Activated CD8-positive, alpha-beta T cell treated with anti-CD3 and anti-CD28 coated beads for 36 hours (primary cell): ENCODE measurements around the gene PTPRN2. TPM values are rescaled to one million over a fixed set of nuclear protein-coding genes. Genes with fewer than 3 reads are reported as not detected.

Experiments used
- ATAC-seq: fragments of 200-7000 bp; cut with Tn5 transposase; one replicate; pipeline ENCODE4 v1.10.0; 2021; ENCODE audit warnings: mild to moderate bottlenecking, moderate library complexity
- CTCF ChIA-PET: fragments of 350-600 bp; sonication (Branson Sonifier 250); formaldehyde crosslinking; loops from one replicate; lab custom pipeline; 2021; ENCODE audit warnings: antibody characterized with exemption; lab: Charles Lee
- POLR2A ChIA-PET: fragments of 350-600 bp; sonication (Branson Sonifier 250); formaldehyde crosslinking; loops from one replicate; lab custom pipeline; 2021; ENCODE audit warnings: antibody characterized with exemption; lab: Charles Lee
- DNase-seq: peaks from one replicate; pipeline ENCODE4 v3.0.0-alpha.2; 2020
- H3K27ac Mint-ChIP-seq: one replicate; pipeline ENCODE4 v1.8.0; 2021; ENCODE audit warnings: mild to moderate bottlenecking, mixed read lengths
- H3K27me3 Mint-ChIP-seq: one replicate; pipeline ENCODE4 v1.8.0; 2021; ENCODE audit warnings: mixed read lengths
- H3K36me3 Mint-ChIP-seq: one replicate; pipeline ENCODE4 v1.8.0; 2021; ENCODE audit warnings: low read depth, mixed read lengths
- H3K4me1 Mint-ChIP-seq: one replicate; pipeline ENCODE4 v1.8.0; 2021; ENCODE audit warnings: low read depth, mixed read lengths
- H3K4me3 Mint-ChIP-seq: one replicate; pipeline ENCODE4 v1.8.0; 2021; ENCODE audit warnings: mild to moderate bottlenecking, moderate library complexity, mixed read lengths
- H3K9me3 Mint-ChIP-seq: one replicate; pipeline ENCODE4 v1.8.0; 2021; ENCODE audit warnings: mixed read lengths
- CTCF ChIP-seq: fragments of 200-600 bp; IDR thresholded peaks from one replicate; pipeline ENCODE4 v1.8.0; 2022; ENCODE audit warnings: antibody characterized with exemption, mild to moderate bottlenecking
- intact Hi-C: fragments of 100-400 bp; cut with micrococcal nuclease; formaldehyde crosslinking; loops from one replicate; pipeline ENCODE4 v1.10.0; 2022
- total RNA-seq, 2 experiments: library from RNA; stranded (reverse); gene quantifications; one replicate each; pipeline ENCODE4 v1.2.3, GENCODE V29; 2021

PTPRN2 gene
- total RNA-seq, 2 experiments from 2014 or later: 0.49 to 0.65 TPM

GRCh38 chr7:158096582-158096981, 491.0 kb downstream of the PTPRN2 start:
- ChIA-PET POLR2A (no interaction called here), CTCF (no interaction called here)
- H3K27me3 Mint-ChIP-seq: peaks cover 3% of the 10 kb centered on the region
- ATAC-seq (no peak), DNase-seq (no peak)
- no peaks in the 10 kb centered on the region for H3K9me3 Mint-ChIP-seq
- no peak for TF ChIP-seq CTCF
- H3K27ac Mint-ChIP-seq: no peak overlapping the region
- no peaks in the 10 kb centered on the region for H3K4me1 Mint-ChIP-seq
- no peak overlapping the region for H3K4me3 Mint-ChIP-seq
- no peaks in the 10 kb centered on the region for H3K36me3 Mint-ChIP-seq
- intact Hi-C loops: no loop called here

- Mint-ChIP-seq H3K27ac (no peak overlapping the region), H3K4me1 (no peaks in the 10 kb centered on the region), H3K9me3 (peaks cover 3% of the 10 kb centered on the region), H3K4me3 (no peak overlapping the region), H3K36me3 (no peaks in the 10 kb centered on the region), H3K27me3 (no peaks in the 10 kb centered on the region)
- DNase-seq (no peak), ATAC-seq (no peak)
- intact Hi-C loops: no loop called here
- POLR2A ChIA-PET: no interaction called here
- no peak for TF ChIP-seq CTCF
- CTCF ChIA-PET: no interaction called here
Measured at GRCh38 chr7:158094671-158095226, 492.9 kb downstream of the PTPRN2 start.

GRCh38 chr7:158094046-158094445, 493.6 kb downstream of the PTPRN2 start:
- H3K4me1 Mint-ChIP-seq: no peaks in the 10 kb centered on the region

GRCh38 chr7:158093156-158093796, 494.3 kb downstream of the PTPRN2 start:
- intact Hi-C loops: no loop called here
- H3K27me3 Mint-ChIP-seq: no peaks in the 10 kb centered on the region
- H3K27ac Mint-ChIP-seq: no peak overlapping the region
- no peak overlapping the region for H3K4me3 Mint-ChIP-seq
- ChIA-PET POLR2A (no interaction called here), CTCF (no interaction called here)
- DNase-seq: no peak
- no peak for ATAC-seq
- H3K36me3 Mint-ChIP-seq: no peaks in the 10 kb centered on the region
- peaks cover 6% of the 10 kb centered on the region for H3K9me3 Mint-ChIP-seq
- H3K4me1 Mint-ChIP-seq: no peaks in the 10 kb centered on the region
- TF ChIP-seq CTCF: no peak

More at GRCh38 chr7:158094046-158094445, 493.6 kb downstream of the PTPRN2 start:
- no peak for TF ChIP-seq CTCF
- Mint-ChIP-seq H3K36me3 (no peaks in the 10 kb centered on the region), H3K27me3 (no peaks in the 10 kb centered on the region), H3K4me3 (no peak overlapping the region), H3K27ac (no peak overlapping the region), H3K9me3 (peaks cover 6% of the 10 kb centered on the region)
- CTCF ChIA-PET: no interaction called here
- ATAC-seq (no peak), DNase-seq (no peak)
- intact Hi-C loops: no loop called here
- POLR2A ChIA-PET: no interaction called here

- no peak for TF ChIP-seq CTCF
Measured at GRCh38 chr7:158087196-158087595, 500.4 kb downstream of the PTPRN2 start.

More at GRCh38 chr7:158087196-158087595, 500.4 kb downstream of the PTPRN2 start:
- intact Hi-C loops: no loop called here
- DNase-seq: no peak
- ChIA-PET POLR2A (no interaction called here), CTCF (no interaction called here)
- ATAC-seq: no peak
- Mint-ChIP-seq H3K4me3 (no peak overlapping the region), H3K36me3 (no peaks in the 10 kb centered on the region), H3K9me3 (peaks cover 15% of the 10 kb centered on the region), H3K4me1 (no peaks in the 10 kb centered on the region), H3K27ac (no peak overlapping the region), H3K27me3 (no peaks in the 10 kb centered on the region)
